ENCODE results near the gene DNASE1.

GRCh38 chr16:3642397-3643094, 11.9 kb upstream of the DNASE1 start:
- no peak for TF ChIP-seq POLR2A (IDR thresholded peaks at IDR 0.05; ENCODE audit: low read depth, low read length)
- TF ChIP-seq TAF1 (IDR thresholded peaks at IDR 0.05; ENCODE audit: low read depth, low read length), result no peak
- no peak for TF ChIP-seq POLR2AphosphoS5 (IDR thresholded peaks at IDR 0.05; ENCODE audit: low read depth, low read length)
- no peak for TF ChIP-seq SPI1 (IDR thresholded peaks at IDR 0.05; ENCODE audit: low read depth, low read length)
- no peak for TF ChIP-seq POU2F2 (IDR thresholded peaks at IDR 0.05; ENCODE audit: low read depth, low read length)
- no peak for TF ChIP-seq PAX5 (IDR thresholded peaks at IDR 0.05; ENCODE audit: insufficient read depth, low read length, severe bottlenecking)
